HL-60 (cell line): ENCODE results near the gene HRK.

Experiments used
- DNase-seq, 2 experiments: peaks; one replicate each; pipeline ENCODE4 v3.0.0-alpha.2; 2010 to 2020; ENCODE audit warnings: low read depth in 1 of 2, low spot score in 1 of 2
- H3K27ac ChIP-seq: fragments of 250-450 bp; sonication (Bioruptor Pico); replicated peaks from 2 replicates; pipeline ENCODE4 v1.5.1; 2020; ENCODE audit warnings: mild to moderate bottlenecking, moderate library complexity
- H3K27me3 ChIP-seq: fragments of 250-450 bp; sonication (Bioruptor Pico); 2 replicates; pipeline ENCODE4 v1.5.1; 2021; ENCODE audit warnings: mild to moderate bottlenecking, moderate library complexity; ENCODE audit not compliant: insufficient read depth, poor library complexity, severe bottlenecking
- H3K4me3 ChIP-seq: replicated peaks from 2 replicates; pipeline ENCODE4 v1.5.1; 2011; ENCODE audit warnings: mild to moderate bottlenecking, control low read depth, low read length; ENCODE audit not compliant: insufficient read depth
- CTCF ChIP-seq: IDR thresholded peaks from one replicate; pipeline ENCODE4 v1.5.1; 2011; ENCODE audit warnings: low read length, control low read depth, inconsistent platforms; ENCODE audit not compliant: insufficient read depth
- GABPA ChIP-seq: IDR thresholded peaks from 2 replicates; pipeline ENCODE4 v1.6.1; 2012; ENCODE audit warnings: low read depth
- POLR2AphosphoS5 ChIP-seq: IDR thresholded peaks from 2 replicates; pipeline ENCODE4 v1.6.1; 2012; ENCODE audit warnings: low read depth
- SPI1 ChIP-seq: IDR thresholded peaks from 2 replicates; pipeline ENCODE4 v1.6.1; 2012; ENCODE audit warnings: low read depth, mild to moderate bottlenecking, borderline replicate concordance
- TF ChIP-seq, protein P1 (sequence below): IDR thresholded peaks from 2 replicates; pipeline ENCODE4 v1.6.1; 2012; ENCODE audit warnings: low read depth; ENCODE audit not compliant: insufficient replicate concordance

The HRK gene

GRCh38 chr12:116864371-116865160 lies 16.7 kb downstream of the HRK start:
- peaks cover 3% of the 10 kb centered on the region for H3K27me3 ChIP-seq
- DNase-seq: no peak
- no peak overlapping the region for H3K27ac ChIP-seq
- TF ChIP-seq SPI1: no peak
- no peak for TF ChIP-seq GABPA
- no peak for TF ChIP-seq POLR2AphosphoS5
- no peak for TF ChIP-seq CTCF
- TF ChIP-seq, protein P1, sequence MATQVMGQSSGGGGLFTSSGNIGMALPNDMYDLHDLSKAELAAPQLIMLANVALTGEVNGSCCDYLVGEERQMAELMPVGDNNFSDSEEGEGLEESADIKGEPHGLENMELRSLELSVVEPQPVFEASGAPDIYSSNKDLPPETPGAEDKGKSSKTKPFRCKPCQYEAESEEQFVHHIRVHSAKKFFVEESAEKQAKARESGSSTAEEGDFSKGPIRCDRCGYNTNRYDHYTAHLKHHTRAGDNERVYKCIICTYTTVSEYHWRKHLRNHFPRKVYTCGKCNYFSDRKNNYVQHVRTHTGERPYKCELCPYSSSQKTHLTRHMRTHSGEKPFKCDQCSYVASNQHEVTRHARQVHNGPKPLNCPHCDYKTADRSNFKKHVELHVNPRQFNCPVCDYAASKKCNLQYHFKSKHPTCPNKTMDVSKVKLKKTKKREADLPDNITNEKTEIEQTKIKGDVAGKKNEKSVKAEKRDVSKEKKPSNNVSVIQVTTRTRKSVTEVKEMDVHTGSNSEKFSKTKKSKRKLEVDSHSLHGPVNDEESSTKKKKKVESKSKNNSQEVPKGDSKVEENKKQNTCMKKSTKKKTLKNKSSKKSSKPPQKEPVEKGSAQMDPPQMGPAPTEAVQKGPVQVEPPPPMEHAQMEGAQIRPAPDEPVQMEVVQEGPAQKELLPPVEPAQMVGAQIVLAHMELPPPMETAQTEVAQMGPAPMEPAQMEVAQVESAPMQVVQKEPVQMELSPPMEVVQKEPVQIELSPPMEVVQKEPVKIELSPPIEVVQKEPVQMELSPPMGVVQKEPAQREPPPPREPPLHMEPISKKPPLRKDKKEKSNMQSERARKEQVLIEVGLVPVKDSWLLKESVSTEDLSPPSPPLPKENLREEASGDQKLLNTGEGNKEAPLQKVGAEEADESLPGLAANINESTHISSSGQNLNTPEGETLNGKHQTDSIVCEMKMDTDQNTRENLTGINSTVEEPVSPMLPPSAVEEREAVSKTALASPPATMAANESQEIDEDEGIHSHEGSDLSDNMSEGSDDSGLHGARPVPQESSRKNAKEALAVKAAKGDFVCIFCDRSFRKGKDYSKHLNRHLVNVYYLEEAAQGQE: no peak
- H3K4me3 ChIP-seq: no peak overlapping the region

DNA sequence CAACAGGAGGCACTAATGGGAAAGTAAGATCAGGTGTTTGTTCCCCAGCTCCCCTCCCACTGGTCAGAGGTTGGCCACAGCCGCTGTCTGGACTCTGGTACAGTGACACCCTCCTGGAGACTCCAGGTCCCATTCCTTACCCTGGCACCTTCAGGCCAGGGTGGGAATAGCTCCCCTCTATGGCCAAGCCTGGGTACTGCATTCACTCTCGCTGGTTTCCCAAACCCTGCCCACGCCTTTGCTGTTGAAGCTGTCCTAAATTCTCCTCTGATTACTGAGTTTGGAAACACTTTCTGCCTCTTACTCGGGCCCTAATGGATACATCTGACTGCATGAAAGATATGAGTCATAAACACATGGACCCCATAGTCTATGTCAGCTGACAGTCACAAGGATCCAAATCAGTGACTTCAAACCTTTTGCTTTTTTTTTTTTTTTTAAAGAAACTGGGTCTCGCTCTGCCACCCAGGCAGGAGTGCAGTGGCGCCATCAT lies 17.9 kb downstream of the HRK start:
- TF ChIP-seq CTCF (peak; percentile 46), POLR2AphosphoS5 (no peak)
- TF ChIP-seq, protein P1: no peak
- Histone ChIP-seq H3K4me3 (no peak overlapping the region), H3K27me3 (peaks cover 3% of the 10 kb centered on the region), H3K27ac (no peak overlapping the region)
- DNase-seq: no peak

- H3K27me3 ChIP-seq: peaks cover 3% of the 10 kb centered on the region
- no peak overlapping the region for H3K27ac ChIP-seq
- no peak for TF ChIP-seq POLR2AphosphoS5
- TF ChIP-seq, protein P1: no peak
- TF ChIP-seq CTCF: no peak
- no peak for TF ChIP-seq GABPA
- TF ChIP-seq SPI1: no peak
- no peak overlapping the region for H3K4me3 ChIP-seq
- DNase-seq: no peak
These were observed 19.1 kb downstream of the HRK start for GRCh38 chr12:116862167-116862566.
